IPS-18c (cell line): ENCODE data around the gene DNAJC27.

Experiments used
- H3K4me3 ChIP-seq: 2 replicates; pipeline ENCODE4 v1.7.0; 2013; ENCODE audit warnings: low read depth, mild to moderate bottlenecking, low read length, moderate library complexity; ENCODE audit not compliant: insufficient read depth
- H3K9me3 ChIP-seq: one replicate; pipeline ENCODE4 v1.6.1; 2013; ENCODE audit warnings: mild to moderate bottlenecking, low read length, moderate library complexity; ENCODE audit not compliant: control insufficient read depth, insufficient read depth

DNAJC27 gene

DNA sequence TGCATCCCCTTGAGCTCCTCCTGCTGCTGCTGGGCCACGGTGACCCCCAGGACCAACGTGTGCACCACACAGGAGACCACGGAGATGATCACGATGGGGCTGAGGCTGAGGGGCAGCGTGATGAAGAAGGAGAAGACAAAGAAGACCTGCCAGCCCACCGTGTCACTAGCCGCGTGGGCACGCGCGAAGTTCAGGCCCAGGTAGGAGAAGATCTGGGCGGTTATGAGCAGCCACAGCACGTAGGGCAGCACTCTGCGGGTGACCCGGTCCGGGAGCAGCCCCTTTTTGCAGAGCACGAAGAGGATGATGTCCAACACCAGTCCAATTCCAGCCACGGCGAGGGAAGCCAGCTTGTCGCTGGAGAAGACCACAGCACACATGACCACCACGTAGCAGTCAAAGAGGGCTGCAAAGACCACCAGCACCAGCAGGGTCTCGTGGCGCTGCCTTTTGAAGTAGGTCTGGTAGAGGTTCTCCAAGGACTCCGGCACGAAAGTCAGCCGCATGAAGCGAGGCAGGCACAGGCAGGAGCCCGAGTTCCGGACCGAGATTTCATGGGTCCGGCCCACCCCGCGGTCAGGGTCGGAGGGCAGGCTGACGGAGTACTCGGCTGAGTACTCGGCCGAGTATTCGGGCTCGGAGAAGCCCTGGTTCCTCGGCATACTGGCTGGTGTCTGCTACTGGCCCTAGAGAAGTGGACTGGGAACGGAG, 53.3 kb downstream of the DNAJC27 start:
- peak overlapping the region; percentile 51; the same call in 1 of the 2 replicates for H3K4me3 ChIP-seq
- H3K9me3 ChIP-seq = no peaks in the 10 kb centered on the region

DNA sequence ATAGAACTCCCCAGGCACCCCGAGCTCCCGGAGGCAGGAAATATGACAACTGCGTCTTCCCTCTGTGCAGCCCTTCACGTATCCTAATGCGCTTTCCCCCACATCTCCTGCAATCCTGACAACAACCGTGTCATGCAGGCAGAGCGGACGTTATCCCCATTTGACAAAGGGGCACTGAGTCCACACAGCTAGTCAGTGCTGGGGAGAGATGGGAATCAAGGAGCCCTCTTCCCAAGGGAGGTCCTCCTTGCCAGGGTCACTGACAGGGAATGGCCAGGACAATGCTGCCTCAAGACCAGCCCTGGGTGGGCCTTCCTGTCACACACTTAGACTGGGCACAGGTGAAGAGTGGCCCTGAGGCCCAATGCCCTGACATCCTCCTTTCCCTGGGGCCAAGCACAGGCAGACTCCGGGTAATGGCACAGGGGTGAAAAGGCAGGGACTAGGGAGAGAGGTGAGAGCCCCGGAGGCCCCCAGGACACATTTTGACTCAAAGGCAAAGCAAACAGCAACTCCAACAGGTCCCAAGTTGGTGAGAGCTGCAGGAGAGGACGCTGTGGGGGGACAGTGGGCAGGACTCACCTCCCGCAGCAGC, 53.9 kb downstream of the DNAJC27 start:
- H3K4me3 ChIP-seq = no peak overlapping the region
- H3K9me3 ChIP-seq = no peaks in the 10 kb centered on the region

DNA sequence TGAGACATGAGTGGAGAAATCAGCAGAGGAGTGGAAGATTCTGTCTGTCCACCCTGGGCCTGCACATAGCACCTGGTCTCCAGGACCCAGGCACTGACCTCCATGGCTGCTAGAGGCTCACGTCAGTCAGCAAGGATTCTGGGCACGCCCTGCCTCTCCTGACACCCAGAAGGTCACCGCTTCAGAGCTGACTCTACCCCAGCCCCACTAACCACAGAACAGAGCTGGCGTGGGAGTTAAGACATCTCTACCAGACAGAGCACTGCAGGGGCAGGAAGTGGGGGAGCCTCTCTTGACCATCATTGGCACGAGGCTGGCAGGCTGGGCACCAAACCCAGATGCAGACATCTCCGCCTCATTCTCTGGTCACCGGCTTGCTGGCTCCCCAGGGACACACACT, 54.7 kb downstream of the DNAJC27 start:
- Histone ChIP-seq H3K4me3 (no peak overlapping the region), H3K9me3 (no peaks in the 10 kb centered on the region)

DNA sequence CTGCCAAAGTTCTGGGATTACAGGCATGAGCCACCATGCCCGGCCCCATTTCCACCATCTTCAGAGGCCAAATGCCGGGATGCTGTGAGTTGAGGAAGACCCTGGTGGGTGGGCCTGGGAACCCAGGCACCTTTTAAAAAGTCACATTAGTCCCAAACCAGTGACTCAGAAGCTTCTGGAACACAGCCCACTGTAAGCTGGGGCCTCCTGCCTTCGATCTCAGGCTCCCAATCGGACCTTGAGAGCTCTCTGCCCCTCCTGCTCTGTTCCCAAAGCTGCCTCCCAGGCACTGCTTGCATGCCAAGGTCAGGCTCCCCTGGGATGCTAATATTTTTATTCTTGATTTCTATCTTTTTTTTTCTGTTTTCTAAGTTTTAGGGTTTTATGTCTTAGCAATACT, 56.0 kb downstream of the DNAJC27 start:
- Histone ChIP-seq H3K9me3 (no peaks in the 10 kb centered on the region), H3K4me3 (no peak overlapping the region)

DNA sequence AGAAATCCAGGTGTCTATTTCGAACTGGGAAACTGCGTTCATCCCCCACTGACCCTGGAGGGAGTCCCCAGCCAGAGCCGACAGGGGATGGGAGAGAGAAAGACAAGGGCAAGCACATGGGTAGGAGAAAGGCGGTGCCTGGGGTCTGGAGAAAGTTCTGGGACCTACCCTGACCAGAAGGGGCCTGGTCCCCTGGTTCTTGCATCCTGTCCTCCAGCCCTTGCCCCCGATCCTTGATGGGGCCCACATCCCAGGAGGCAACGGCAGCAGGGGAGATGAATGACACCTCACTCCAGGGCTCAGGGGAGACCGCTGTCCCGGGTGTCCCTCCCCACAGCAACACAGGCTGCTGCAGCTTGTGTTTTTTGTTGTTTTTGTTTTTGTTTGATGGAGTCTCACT, 56.6 kb downstream of the DNAJC27 start:
- H3K9me3 ChIP-seq = no peaks in the 10 kb centered on the region
- no peak overlapping the region for H3K4me3 ChIP-seq

DNA sequence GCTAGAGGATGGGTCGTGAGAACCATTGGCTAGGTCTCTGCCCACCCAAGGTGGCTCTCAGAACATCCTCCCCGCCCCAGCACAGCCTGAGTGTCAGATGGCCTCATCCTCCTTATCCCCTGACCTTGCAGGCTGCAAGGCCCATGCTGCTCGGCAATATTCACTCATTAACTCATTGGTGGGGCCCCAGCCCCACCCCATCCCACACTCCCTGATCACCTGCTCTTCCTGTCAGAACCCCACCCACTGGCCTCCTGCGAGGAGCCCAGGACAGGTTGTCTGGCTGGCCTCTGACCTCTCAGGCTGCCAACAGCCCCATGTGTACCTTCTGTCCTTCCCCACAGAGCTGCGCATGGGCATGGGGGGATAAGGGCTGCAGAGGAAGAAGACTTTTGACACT, 57.0 kb downstream of the DNAJC27 start:
- Histone ChIP-seq H3K4me3 (no peak overlapping the region), H3K9me3 (no peaks in the 10 kb centered on the region)

DNA sequence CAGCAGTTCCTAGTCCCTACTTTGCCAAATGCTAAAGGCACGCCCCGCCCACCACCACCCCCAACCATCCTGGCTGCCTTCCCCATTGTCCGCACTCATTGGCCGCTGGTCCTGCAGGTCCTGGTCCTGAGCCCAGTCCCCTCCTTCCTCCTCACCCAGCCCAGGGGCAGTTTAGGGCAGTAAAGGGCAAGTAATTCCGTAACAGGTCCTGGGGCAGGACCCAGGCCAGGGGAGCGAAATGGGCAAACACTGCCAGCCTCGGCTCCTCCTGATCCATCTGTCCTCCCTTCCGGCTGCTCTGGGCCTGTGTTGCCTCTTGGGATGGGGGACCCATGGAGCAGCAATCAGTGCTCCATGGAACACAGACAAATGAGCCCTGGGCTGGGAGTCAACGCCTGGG, 57.8 kb downstream of the DNAJC27 start:
- Histone ChIP-seq H3K9me3 (no peaks in the 10 kb centered on the region), H3K4me3 (no peak overlapping the region)

GRCh38 chr2:24912986-24913385, 58.8 kb downstream of the DNAJC27 start:
- no peaks in the 10 kb centered on the region for H3K9me3 ChIP-seq
- H3K4me3 ChIP-seq = no peak overlapping the region

GRCh38 chr2:24912523-24912922, 59.2 kb downstream of the DNAJC27 start:
- H3K9me3 ChIP-seq = no peaks in the 10 kb centered on the region
- no peak overlapping the region for H3K4me3 ChIP-seq

DNA sequence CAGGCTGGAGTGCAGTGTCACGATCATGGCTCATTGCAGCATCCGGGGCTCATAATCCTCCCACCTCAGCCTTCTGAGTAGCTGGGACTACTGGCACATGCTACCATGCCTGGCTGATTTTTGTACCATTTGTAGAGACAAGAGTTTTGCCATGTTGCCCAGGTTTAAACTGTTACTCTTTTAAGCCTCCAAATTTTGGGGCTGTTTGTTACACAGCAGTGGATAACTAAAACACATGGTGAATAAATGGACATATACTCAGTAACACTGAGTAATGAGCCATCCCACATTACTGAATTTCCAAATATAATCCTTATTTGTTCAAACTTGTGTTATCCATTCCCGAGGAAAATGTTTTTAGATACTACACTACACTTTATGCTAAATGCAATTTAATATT, 61.5 kb downstream of the DNAJC27 start:
- H3K4me3 ChIP-seq = no peak overlapping the region

GRCh38 chr2:24909555-24910177, 62.1 kb downstream of the DNAJC27 start:
- H3K4me3 ChIP-seq = no peak overlapping the region
- peaks cover 2% of the 10 kb centered on the region for H3K9me3 ChIP-seq

More for the DNA sequence above, 61.5 kb downstream of the DNAJC27 start:
- H3K9me3 ChIP-seq = peaks cover 2% of the 10 kb centered on the region

DNA sequence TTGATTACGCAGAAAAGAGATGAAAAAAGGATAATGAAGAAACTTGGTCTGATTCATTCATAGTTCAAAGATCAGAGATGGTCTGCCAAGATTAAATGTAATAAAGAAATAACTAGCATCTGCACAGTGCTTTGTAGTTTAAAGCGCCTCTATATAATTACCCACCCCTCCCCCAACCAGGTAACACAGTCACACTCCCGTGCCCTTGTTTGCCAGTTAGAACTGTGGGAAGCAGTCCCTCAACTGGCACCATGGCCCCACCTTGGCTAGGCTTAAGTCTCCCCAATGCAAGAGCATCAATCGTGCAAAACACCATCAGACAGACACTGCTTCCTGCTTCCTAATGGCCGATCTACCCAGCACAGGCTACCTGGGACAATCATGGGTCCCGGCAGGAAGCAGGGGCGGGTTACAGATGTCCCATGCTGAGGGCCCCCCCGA, 63.3 kb downstream of the DNAJC27 start:
- Histone ChIP-seq H3K9me3 (peaks cover 2% of the 10 kb centered on the region), H3K4me3 (no peak overlapping the region)

GRCh38 chr2:24907116-24907515, 64.6 kb downstream of the DNAJC27 start:
- no peak overlapping the region for H3K4me3 ChIP-seq
- H3K9me3 ChIP-seq = peaks cover 2% of the 10 kb centered on the region

GRCh38 chr2:24906466-24906865, 65.3 kb downstream of the DNAJC27 start:
- H3K4me3 ChIP-seq = no peak overlapping the region
- H3K9me3 ChIP-seq = peaks cover 2% of the 10 kb centered on the region

DNA sequence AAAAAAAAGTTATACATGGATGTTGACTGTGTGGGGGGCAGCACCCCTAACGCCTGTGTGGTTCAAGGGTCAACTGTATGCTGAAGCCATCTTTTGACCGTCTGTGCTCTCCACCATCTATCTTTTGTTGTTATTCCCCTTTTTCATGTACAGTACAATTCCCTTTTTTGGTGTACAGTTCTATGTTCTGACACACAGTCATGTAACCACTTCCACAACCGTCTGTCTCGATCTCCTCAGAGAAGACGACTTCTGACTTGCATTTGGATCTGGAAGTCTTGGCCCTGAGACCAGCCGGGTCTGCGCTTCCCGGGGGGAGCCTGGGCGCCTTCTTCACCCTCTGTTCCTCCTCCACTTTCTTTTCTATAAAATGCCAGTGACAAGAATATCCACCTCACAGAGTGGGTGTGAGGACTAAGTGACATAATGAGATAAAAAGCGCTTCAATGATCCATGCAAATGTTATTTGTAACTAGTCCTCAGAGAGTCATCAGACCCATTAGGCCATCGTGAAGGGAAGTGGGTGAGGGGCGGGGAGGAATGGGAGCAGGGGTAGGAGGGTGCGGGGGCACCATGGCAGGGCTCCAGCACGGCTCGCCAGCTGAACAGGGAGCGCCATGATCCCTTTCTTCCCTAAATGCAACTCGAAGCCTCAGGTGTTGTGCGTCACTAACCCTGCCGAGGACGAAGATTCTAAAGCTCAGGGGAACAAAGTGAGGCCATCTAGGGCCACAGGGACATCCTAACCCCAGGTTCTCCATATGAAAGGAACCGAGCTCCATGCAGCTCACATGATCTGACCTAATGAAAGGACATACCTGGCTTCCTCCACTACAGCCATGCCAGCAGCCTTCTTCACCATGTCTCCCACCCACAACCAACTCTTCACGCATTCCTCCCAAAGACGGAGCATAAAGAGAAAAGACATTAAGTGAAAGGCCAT, 68.3 kb downstream of the DNAJC27 start:
- peaks cover 2% of the 10 kb centered on the region for H3K9me3 ChIP-seq
- H3K4me3 ChIP-seq = no peak overlapping the region

DNA sequence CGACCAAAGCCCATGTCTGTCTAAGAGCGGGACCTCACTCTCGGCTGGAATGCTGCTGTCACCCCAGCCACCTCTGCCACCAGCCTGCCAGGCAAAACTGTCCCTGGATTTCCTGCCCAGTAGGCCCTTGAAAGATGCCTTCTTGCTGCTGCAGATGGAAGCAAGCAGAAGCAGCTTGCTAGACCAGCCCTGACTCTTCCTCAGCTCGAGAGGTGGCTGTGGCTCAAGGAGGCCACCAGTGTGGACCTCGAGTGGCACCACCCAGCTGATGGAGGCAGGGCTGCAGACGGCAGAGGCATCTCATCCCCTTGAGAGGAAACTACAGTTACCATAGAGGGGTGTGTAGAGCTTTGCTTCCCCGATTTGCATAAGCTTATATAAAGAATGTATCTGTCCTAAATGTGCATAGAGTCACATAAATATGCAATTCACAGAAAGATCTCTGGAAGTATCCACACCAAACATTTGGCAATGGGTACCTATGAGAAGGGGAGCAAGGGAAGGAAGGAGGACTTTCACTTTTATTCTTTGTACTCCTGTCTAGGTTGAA, 72.3 kb downstream of the DNAJC27 start:
- H3K9me3 ChIP-seq = peaks cover 3% of the 10 kb centered on the region
- H3K4me3 ChIP-seq = no peak overlapping the region
